IMR-90 (cell line): ENCODE results near the gene LRRC4C. TPM values are rescaled to one million over a fixed set of nuclear protein-coding genes. Genes with fewer than 3 reads are reported as not detected.

Source experiments
- ATAC-seq: fragments of 200-7000 bp; cut with Tn5 transposase; 2 replicates; pipeline ENCODE4 v1.9.1; 2020; ENCODE audit warnings: low read depth, mild to moderate bottlenecking, moderate library complexity
- BruUV-seq: library from RNA; stranded (reverse); fragments of 400-500 nt; replicated peaks from 2 replicates; lab custom pipeline; 2021; lab: Mats Ljungman, UMichigan
- CTCF ChIA-PET: fragments of 300-600 bp; formaldehyde crosslinking; extraction: SDS; loops from one replicate; lab custom pipeline; 2021; ENCODE audit warnings: antibody characterized with exemption; lab: Yijun Ruan, JAX
- POLR2A ChIA-PET: fragments of 300-600 bp; sonication (Branson Sonifier 250); formaldehyde crosslinking; loops from one replicate; lab custom pipeline; 2022; ENCODE audit warnings: antibody characterized with exemption; ENCODE audit not compliant: unreplicated experiment; lab: Charles Lee
- DNase-seq: peaks from one replicate; pipeline ENCODE4 v3.0.0; 2013
- H2AFZ ChIP-seq: replicated peaks from 2 replicates; pipeline ENCODE3; 2013; ENCODE audit warnings: low read length, mild to moderate bottlenecking; ENCODE audit not compliant: poor library complexity
- H2AK5ac ChIP-seq: 2 replicates; pipeline ENCODE4 v1.6.1; 2013; ENCODE audit warnings: low read depth, low read length, inconsistent platforms
- H2AK9ac ChIP-seq: replicated peaks from 2 replicates; pipeline ENCODE3; 2013; ENCODE audit warnings: mild to moderate bottlenecking, low read depth, low read length, moderate library complexity; ENCODE audit not compliant: poor library complexity
- H2BK120ac ChIP-seq: 2 replicates; pipeline ENCODE4 v1.6.1; 2013; ENCODE audit warnings: low read depth, low read length, inconsistent platforms
- H2BK15ac ChIP-seq: 3 replicates; pipeline ENCODE4 v1.6.1; 2013; ENCODE audit warnings: low read depth, low read length, inconsistent platforms
- H2BK20ac ChIP-seq: 2 replicates; pipeline ENCODE4 v1.6.1; 2013; ENCODE audit warnings: low read depth, mild to moderate bottlenecking, inconsistent platforms, low read length, moderate library complexity
- H2BK5ac ChIP-seq: 2 replicates; pipeline ENCODE4 v1.6.1; 2013; ENCODE audit warnings: mild to moderate bottlenecking, low read depth, low read length, inconsistent platforms; ENCODE audit not compliant: poor library complexity, severe bottlenecking
- H3K14ac ChIP-seq: replicated peaks from 2 replicates; pipeline ENCODE4 v1.6.1; 2013; ENCODE audit warnings: low read depth, low read length, inconsistent platforms
- H3K18ac ChIP-seq: 2 replicates; pipeline ENCODE4 v1.6.1; 2013; ENCODE audit warnings: low read depth, low read length, control low read depth
- H3K23ac ChIP-seq: 2 replicates; pipeline ENCODE4 v1.6.1; 2013; ENCODE audit warnings: low read depth, low read length, inconsistent platforms
- H3K27ac ChIP-seq: 2 replicates; pipeline ENCODE4 v1.5.1; 2013; ENCODE audit warnings: mild to moderate bottlenecking, control low read depth, low read length; ENCODE audit not compliant: insufficient read depth
- H3K27me3 ChIP-seq: 2 replicates; pipeline ENCODE4 v1.6.1; 2013; ENCODE audit warnings: low read length; ENCODE audit not compliant: control insufficient read depth, insufficient read depth
- H3K36me3 ChIP-seq: 2 replicates; pipeline ENCODE4 v1.6.1; 2013; ENCODE audit warnings: low read length, mixed read lengths; ENCODE audit not compliant: control insufficient read depth, insufficient read depth
- H3K4ac ChIP-seq: 2 replicates; pipeline ENCODE4 v1.6.1; 2013; ENCODE audit warnings: low read depth, low read length, inconsistent platforms
- H3K4me1 ChIP-seq: 2 replicates; pipeline ENCODE4 v1.6.1; 2013; ENCODE audit warnings: low read length, mixed read lengths; ENCODE audit not compliant: control insufficient read depth, insufficient read depth
- H3K4me2 ChIP-seq: 2 replicates; pipeline ENCODE4 v1.6.1; 2013; ENCODE audit warnings: low read depth, mild to moderate bottlenecking, control low read depth, low read length, moderate library complexity
- H3K4me3 ChIP-seq: 2 replicates; pipeline ENCODE4 v1.5.1; 2013; ENCODE audit warnings: low read depth, mild to moderate bottlenecking, control low read depth, low read length, moderate library complexity; ENCODE audit not compliant: insufficient read depth
- H3K56ac ChIP-seq: 2 replicates; pipeline ENCODE4 v1.6.1; 2013; ENCODE audit warnings: low read length, inconsistent platforms; ENCODE audit not compliant: insufficient read depth; ENCODE audit errors: extremely low read depth
- H3K79me1 ChIP-seq, 2 experiments: 2 replicates each; pipeline ENCODE4 v1.6.1; 2013; ENCODE audit warnings: low read length in 2 of 2, inconsistent platforms in 1 of 2, low read depth in 1 of 2
- H3K9ac ChIP-seq: 2 replicates; pipeline ENCODE4 v1.6.1; 2013; ENCODE audit warnings: low read depth, low read length, control low read depth
- H3K9me1 ChIP-seq: 2 replicates; pipeline ENCODE4 v1.6.1; 2013; ENCODE audit warnings: low read length, inconsistent platforms; ENCODE audit not compliant: insufficient read depth
- H3K9me3 ChIP-seq: 2 replicates; pipeline ENCODE4 v1.6.1; 2013; ENCODE audit warnings: low read length; ENCODE audit not compliant: control insufficient read depth, insufficient read depth
- H4K20me1 ChIP-seq: 2 replicates; pipeline ENCODE4 v1.6.1; 2013; ENCODE audit warnings: low read length, inconsistent platforms; ENCODE audit not compliant: insufficient read depth
- H4K5ac ChIP-seq: 2 replicates; pipeline ENCODE4 v1.6.1; 2013; ENCODE audit warnings: mild to moderate bottlenecking, low read depth, low read length, control low read depth
- H4K8ac ChIP-seq, 2 experiments: 2 replicates each; pipeline ENCODE4 v1.6.1; 2013; ENCODE audit warnings: low read depth in 2 of 2, low read length in 2 of 2, control low read depth in 1 of 2, inconsistent platforms in 1 of 2
- H4K91ac ChIP-seq: 2 replicates; pipeline ENCODE4 v1.6.1; 2013; ENCODE audit warnings: low read depth, low read length, inconsistent platforms; ENCODE audit not compliant: insufficient read depth
- CHD1 ChIP-seq: IDR thresholded peaks from 2 replicates; pipeline ENCODE4 v1.6.1; 2012; ENCODE audit warnings: low read depth, low read length, improper control_type of control experiment
- POLR2A ChIP-seq: IDR thresholded peaks from 2 replicates; pipeline ENCODE4 v1.6.1; 2012; ENCODE audit warnings: mild to moderate bottlenecking, low read depth, low read length
- RAD21 ChIP-seq: IDR thresholded peaks from 2 replicates; pipeline ENCODE4 v1.6.1; 2012; ENCODE audit warnings: low read length, improper control_type of control experiment
- RFX5 ChIP-seq: IDR thresholded peaks from 2 replicates; pipeline ENCODE4 v1.8.0; 2012; ENCODE audit warnings: low read depth, mild to moderate bottlenecking, low read length, moderate library complexity
- dilution Hi-C: fragments of 300-500 bp; cut with HindIII; formaldehyde crosslinking; loops from one replicate; pipeline ENCODE4 v1.14.3; 2018; ENCODE audit warnings: low sequenced_read_pairs; ENCODE audit not compliant: unreplicated experiment
- in situ Hi-C: fragments of 300-500 bp; cut with MboI; formaldehyde crosslinking; loops from 3 replicates; pipeline ENCODE4 v1.14.3; 2019; ENCODE audit warnings: low sequenced_read_pairs, inconsistent platforms, mixed read lengths
- intact Hi-C: fragments of 100-400 bp; cut with micrococcal nuclease; formaldehyde crosslinking; loops from 2 replicates; pipeline ENCODE4 v1.10.0; 2022
- polyA plus RNA-seq, 3 experiments: library from polyadenylated mRNA; depleted of rRNA; stranded (reverse); fragments of >200 nt; gene quantifications; 2 replicates each; pipeline ENCODE4 v1.2.3, GENCODE V29; 2012; ENCODE audit warnings: low replicate concordance in 1 of 3
- total RNA-seq: library from RNA; depleted of rRNA; stranded (reverse); fragments of >200 nt; gene quantifications from 2 replicates; pipeline ENCODE4 v1.2.3, GENCODE V29; 2012

LRRC4C gene
- total and polyA plus RNA-seq, 2 of the 4 experiments (the other 2 are of a cell fraction): under 0.01 to 0.03 TPM

DNA sequence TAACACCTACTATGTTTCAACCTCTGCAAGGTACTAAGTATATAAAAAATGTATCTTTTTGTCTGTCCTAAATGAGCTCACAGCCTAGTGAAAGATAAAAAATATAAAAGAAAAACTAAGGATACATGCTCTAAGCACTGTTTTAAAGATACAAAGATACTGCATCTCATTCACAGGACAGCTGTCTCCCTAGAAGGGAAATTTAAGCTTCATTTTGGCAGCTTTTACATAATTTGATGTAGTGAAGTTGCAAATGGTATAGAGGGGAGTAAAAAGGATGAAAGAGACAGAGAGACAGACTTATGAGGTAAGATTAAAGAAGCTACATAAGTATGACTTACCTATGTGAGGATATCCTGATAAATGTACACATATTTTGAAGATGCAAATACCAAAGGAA, 53.6 kb downstream of the LRRC4C start:
- H3K18ac ChIP-seq: no peak overlapping the region
- dilution Hi-C loops (no loop called here), in situ Hi-C loops (no loop called here), intact Hi-C loops (no loop called here)
- BruUV-seq: no TSS peak
- no peaks in the 10 kb centered on the region for H3K27me3 ChIP-seq
- H4K91ac ChIP-seq: no peak overlapping the region
- H2AK9ac ChIP-seq: no peak overlapping the region
- no peak overlapping the region for H2BK120ac ChIP-seq
- no peak overlapping the region for H3K14ac ChIP-seq
- H3K4ac ChIP-seq: no peak overlapping the region
- no peak overlapping the region for H4K5ac ChIP-seq
- H4K20me1 ChIP-seq: no peaks in the 10 kb centered on the region
- no peak overlapping the region for H2AFZ ChIP-seq
- no peak overlapping the region for H2BK20ac ChIP-seq
- no peak overlapping the region for H3K56ac ChIP-seq
- POLR2A ChIA-PET: no interaction called here
- H3K23ac ChIP-seq: no peak overlapping the region
- H3K36me3 ChIP-seq: no peaks in the 10 kb centered on the region
- H3K4me1 ChIP-seq: no peaks in the 10 kb centered on the region
- TF ChIP-seq RFX5 (no peak), POLR2A (no peak), CHD1 (no peak), RAD21 (no peak)
- H3K9me3 ChIP-seq: peaks cover 6% of the 10 kb centered on the region
- ATAC-seq (no peak), DNase-seq (no peak)
- no peak overlapping the region for H3K9ac ChIP-seq
- no peak overlapping the region for H4K8ac ChIP-seq
- no peaks in the 10 kb centered on the region for H3K9me1 ChIP-seq
- H3K27ac ChIP-seq: no peak overlapping the region
- no peak overlapping the region for H2BK5ac ChIP-seq
- no peak overlapping the region for H2BK15ac ChIP-seq
- no peak overlapping the region for H3K4me3 ChIP-seq
- H3K4me2 ChIP-seq: no peak overlapping the region
- CTCF ChIA-PET: no interaction called here
- no peak overlapping the region for H2AK5ac ChIP-seq
- H3K79me1 ChIP-seq: no peaks in the 10 kb centered on the region
